HepG2 (cell line): ENCODE measurements around the gene FAM83F.

Experiments
- EZH2 ChIP-seq: conservative IDR thresholded peaks from 2 replicates; pipeline ENCODE4 v1.6.1; 2012; ENCODE audit warnings: mild to moderate bottlenecking, low read depth, low read length, moderate library complexity
- FOXA1 ChIP-seq, 2 experiments: fragments of 450-650 bp in 1 of 2; sonication (generic) in 1 of 2; formaldehyde crosslinking in 1 of 2; IDR thresholded peaks; 2 replicates each; pipeline versions ENCODE4 v1.4.0 to v1.6.1; 2016 to 2020; ENCODE audit warnings: missing genetic modification reagents in 1 of 2
- GLI4 ChIP-seq: sonication (generic); formaldehyde crosslinking; IDR thresholded peaks from 2 replicates; pipeline ENCODE4 v1.5.1; 2020; ENCODE audit warnings: missing genetic modification reagents, mild to moderate bottlenecking, moderate library complexity, borderline replicate concordance
- ZNF530 ChIP-seq: sonication (generic); formaldehyde crosslinking; IDR thresholded peaks from 2 replicates; pipeline ENCODE4 v1.5.0; 2020; ENCODE audit warnings: low read depth, mild to moderate bottlenecking, missing genetic modification reagents
- TF ChIP-seq, protein P1 (sequence below): sonication (generic); formaldehyde crosslinking; IDR thresholded peaks from 2 replicates; pipeline ENCODE4 v1.8.0; 2022; ENCODE audit warnings: mild to moderate bottlenecking, missing genetic modification reagents

DNA sequence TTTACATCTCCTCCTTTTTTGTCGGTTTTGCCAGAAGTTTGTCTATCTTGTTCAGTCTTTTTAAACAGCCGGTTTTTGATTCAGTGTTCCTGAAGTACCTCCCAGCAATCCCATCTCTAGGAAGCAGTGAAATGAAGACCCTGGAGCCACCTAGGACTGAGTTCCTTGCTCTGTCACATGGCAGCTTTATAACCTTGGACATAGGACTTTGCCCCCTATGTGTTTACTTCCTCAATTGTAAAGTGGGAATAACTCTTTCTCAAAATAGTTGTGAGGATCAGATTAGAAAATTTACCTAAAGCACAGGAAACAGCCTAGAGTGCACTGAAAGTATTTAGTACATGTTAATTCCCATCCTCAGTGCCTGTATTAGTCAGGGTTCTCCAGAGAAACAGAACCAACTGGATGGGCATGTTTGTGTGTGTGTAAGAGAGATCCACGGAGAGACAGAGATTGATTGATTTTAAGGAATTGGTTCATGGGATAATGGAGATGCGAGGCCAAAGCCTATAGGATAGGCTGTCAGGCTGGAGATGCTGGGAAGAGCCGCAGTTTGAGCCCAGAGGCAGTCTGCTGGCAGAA lies 20.0 kb downstream of the FAM83F start:
- TF ChIP-seq GLI4 (CRISPR knock-in tag), result no peak
- TF ChIP-seq FOXA1 (IDR thresholded peaks at IDR 0.05), result no peak
- TF ChIP-seq FOXA1 (CRISPR knock-in tag; IDR thresholded peaks at IDR 0.05), result no peak
- TF ChIP-seq ZNF530 (CRISPR knock-in tag), result no peak
- TF ChIP-seq, protein P1, sequence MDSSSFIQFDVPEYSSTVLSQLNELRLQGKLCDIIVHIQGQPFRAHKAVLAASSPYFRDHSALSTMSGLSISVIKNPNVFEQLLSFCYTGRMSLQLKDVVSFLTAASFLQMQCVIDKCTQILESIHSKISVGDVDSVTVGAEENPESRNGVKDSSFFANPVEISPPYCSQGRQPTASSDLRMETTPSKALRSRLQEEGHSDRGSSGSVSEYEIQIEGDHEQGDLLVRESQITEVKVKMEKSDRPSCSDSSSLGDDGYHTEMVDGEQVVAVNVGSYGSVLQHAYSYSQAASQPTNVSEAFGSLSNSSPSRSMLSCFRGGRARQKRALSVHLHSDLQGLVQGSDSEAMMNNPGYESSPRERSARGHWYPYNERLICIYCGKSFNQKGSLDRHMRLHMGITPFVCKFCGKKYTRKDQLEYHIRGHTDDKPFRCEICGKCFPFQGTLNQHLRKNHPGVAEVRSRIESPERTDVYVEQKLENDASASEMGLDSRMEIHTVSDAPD (CRISPR knock-in tag), result no peak
- TF ChIP-seq EZH2, result no peak
